ENCODE results near the gene CAMSAP2.

Gene CAMSAP2

GRCh38 chr1:200874694-200875093 lies 136.0 kb downstream of the CAMSAP2 start:
- no peak for DNase-seq (ENCODE audit: low spot score)
- peaks cover 6% of the 10 kb centered on the region for H3K27me3 ChIP-seq (ENCODE audit: insufficient read depth, poor library complexity, severe bottlenecking)
- ATAC-seq (ENCODE audit: low read depth): no peak
- no peak overlapping the region for H3K4me3 ChIP-seq (ENCODE audit: severe bottlenecking)
- H3K36me3 ChIP-seq (ENCODE audit: low read depth): no peaks in the 10 kb centered on the region
- H3K4me1 ChIP-seq (ENCODE audit: insufficient read depth, poor library complexity, severe bottlenecking): no peaks in the 10 kb centered on the region
- H3K9me3 ChIP-seq (ENCODE audit: severe bottlenecking): no peaks in the 10 kb centered on the region
- TF ChIP-seq CTCF (IDR thresholded peaks at IDR 0.05; ENCODE audit: poor library complexity, severe bottlenecking): no peak
- H3K27ac ChIP-seq (ENCODE audit: poor library complexity, severe bottlenecking): no peak overlapping the region

- no peak for TF ChIP-seq CTCF (IDR thresholded peaks at IDR 0.05; ENCODE audit: poor library complexity, severe bottlenecking)
- DNase-seq (ENCODE audit: low spot score) (no peak), ATAC-seq (ENCODE audit: low read depth) (no peak)
- no peaks in the 10 kb centered on the region for H3K4me1 ChIP-seq (ENCODE audit: insufficient read depth, poor library complexity, severe bottlenecking)
- no peak overlapping the region for H3K4me3 ChIP-seq (ENCODE audit: severe bottlenecking)
- H3K27ac ChIP-seq (ENCODE audit: poor library complexity, severe bottlenecking): no peak overlapping the region
- H3K27me3 ChIP-seq (ENCODE audit: insufficient read depth, poor library complexity, severe bottlenecking): peaks cover 6% of the 10 kb centered on the region
- H3K36me3 ChIP-seq (ENCODE audit: low read depth): no peaks in the 10 kb centered on the region
- no peaks in the 10 kb centered on the region for H3K9me3 ChIP-seq (ENCODE audit: severe bottlenecking)
Measured at GRCh38 chr1:200875416-200875815, 136.7 kb downstream of the CAMSAP2 start.

- Histone ChIP-seq H3K27me3 (ENCODE audit: insufficient read depth, poor library complexity, severe bottlenecking) (peaks cover 6% of the 10 kb centered on the region), H3K4me1 (ENCODE audit: insufficient read depth, poor library complexity, severe bottlenecking) (no peaks in the 10 kb centered on the region), H3K27ac (ENCODE audit: poor library complexity, severe bottlenecking) (no peak overlapping the region), H3K4me3 (ENCODE audit: severe bottlenecking) (no peak overlapping the region), H3K9me3 (ENCODE audit: severe bottlenecking) (no peaks in the 10 kb centered on the region), H3K36me3 (ENCODE audit: low read depth) (no peaks in the 10 kb centered on the region)
- TF ChIP-seq CTCF (IDR thresholded peaks at IDR 0.05; ENCODE audit: poor library complexity, severe bottlenecking): no peak
- DNase-seq (ENCODE audit: low spot score) (no peak), ATAC-seq (ENCODE audit: low read depth) (no peak)
Measured at GRCh38 chr1:200877010-200877409, 138.3 kb downstream of the CAMSAP2 start.

- no peak for TF ChIP-seq CTCF (IDR thresholded peaks at IDR 0.05; ENCODE audit: poor library complexity, severe bottlenecking)
- ATAC-seq (ENCODE audit: low read depth): no peak
Measured at GRCh38 chr1:200877839-200878551, 139.3 kb downstream of the CAMSAP2 start.

GRCh38 chr1:200880212-200880611 lies 141.5 kb downstream of the CAMSAP2 start:
- no peaks in the 10 kb centered on the region for H3K9me3 ChIP-seq (ENCODE audit: severe bottlenecking)
- DNase-seq (ENCODE audit: low spot score) (peak; percentile 20), ATAC-seq (ENCODE audit: low read depth) (no peak)
- H3K27me3 ChIP-seq (ENCODE audit: insufficient read depth, poor library complexity, severe bottlenecking): no peaks in the 10 kb centered on the region
- no peak overlapping the region for H3K4me3 ChIP-seq (ENCODE audit: severe bottlenecking)
- H3K36me3 ChIP-seq (ENCODE audit: low read depth): no peaks in the 10 kb centered on the region
- peaks cover 5% of the 10 kb centered on the region for H3K4me1 ChIP-seq (ENCODE audit: insufficient read depth, poor library complexity, severe bottlenecking)
- no peak for TF ChIP-seq CTCF (IDR thresholded peaks at IDR 0.05; ENCODE audit: poor library complexity, severe bottlenecking)
- H3K27ac ChIP-seq (ENCODE audit: poor library complexity, severe bottlenecking): no peak overlapping the region

More at GRCh38 chr1:200877839-200878551, 139.3 kb downstream of the CAMSAP2 start:
- Histone ChIP-seq H3K4me1 (ENCODE audit: insufficient read depth, poor library complexity, severe bottlenecking) (peaks cover 5% of the 10 kb centered on the region), H3K27me3 (ENCODE audit: insufficient read depth, poor library complexity, severe bottlenecking) (peaks cover 6% of the 10 kb centered on the region), H3K4me3 (ENCODE audit: severe bottlenecking) (no peak overlapping the region), H3K36me3 (ENCODE audit: low read depth) (no peaks in the 10 kb centered on the region), H3K9me3 (ENCODE audit: severe bottlenecking) (no peaks in the 10 kb centered on the region), H3K27ac (ENCODE audit: poor library complexity, severe bottlenecking) (no peak overlapping the region)
- DNase-seq (ENCODE audit: low spot score): no peak

All from RWPE2 (cell line).